Left colon (tissue), 2 donors: ENCODE data around the gene TRMT2B. TPM values are rescaled to one million over a fixed set of nuclear protein-coding genes. Genes with fewer than 3 reads are reported as not detected.
"Not testable (repeated sequence)": the region's sequence is repeated elsewhere in the genome, so short reads cannot be mapped to it uniquely, and the experiment has no call there.

ENCODE experiments used
- ATAC-seq: fragments of 200-7000 bp; cut with Tn5 transposase; one replicate; pipeline ENCODE4 v1.9.1; 2020; ENCODE audit warnings: mild to moderate bottlenecking, moderate library complexity
- DNase-seq, 2 donors: peaks; one replicate each; pipeline ENCODE4 v3.0.0-alpha.2; 2020
- intact Hi-C, 2 donors: fragments of 100-400 bp; cut with DNase I in 1 of 2; cut with micrococcal nuclease in 1 of 2; formaldehyde crosslinking; loops; one replicate each; pipeline versions ENCODE4 v1.11.2 to v1.14.0; 2022; cut with DNase I, micrococcal nuclease
- long read RNA-seq: library from polyadenylated mRNA; unstranded; transcript quantifications from one replicate; pipeline ENCODE4 v2.0.0, GENCODE V29; 2021
- total RNA-seq, 2 donors: library from RNA; stranded (reverse); fragmentation: NEBNext Ultra II Directional; extraction: Animal tissue kit (Norgen Biotek cat#: 25700); gene quantifications; one replicate each; pipeline ENCODE4 v1.2.1, GENCODE V29; 2021
- donor health status: DM: no; HTN: no; CAD: no.
- donor health status: DM: yes; HTN: yes; CAD: no.

Gene TRMT2B, protein sequence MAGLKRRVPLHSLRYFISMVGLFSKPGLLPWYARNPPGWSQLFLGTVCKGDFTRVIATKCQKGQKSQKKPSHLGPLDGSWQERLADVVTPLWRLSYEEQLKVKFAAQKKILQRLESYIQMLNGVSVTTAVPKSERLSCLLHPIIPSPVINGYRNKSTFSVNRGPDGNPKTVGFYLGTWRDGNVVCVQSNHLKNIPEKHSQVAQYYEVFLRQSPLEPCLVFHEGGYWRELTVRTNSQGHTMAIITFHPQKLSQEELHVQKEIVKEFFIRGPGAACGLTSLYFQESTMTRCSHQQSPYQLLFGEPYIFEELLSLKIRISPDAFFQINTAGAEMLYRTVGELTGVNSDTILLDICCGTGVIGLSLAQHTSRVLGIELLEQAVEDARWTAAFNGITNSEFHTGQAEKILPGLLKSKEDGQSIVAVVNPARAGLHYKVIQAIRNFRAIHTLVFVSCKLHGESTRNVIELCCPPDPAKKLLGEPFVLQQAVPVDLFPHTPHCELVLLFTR
- total RNA-seq, result 10 to 100 TPM; 22.8 to 29.9 TPM
- long read RNA-seq, partial matches to known transcripts, result 3 of 13 reads
- long read RNA-seq, other reads (novel, unspliced or antisense), result 10 of 13 reads

DNA sequence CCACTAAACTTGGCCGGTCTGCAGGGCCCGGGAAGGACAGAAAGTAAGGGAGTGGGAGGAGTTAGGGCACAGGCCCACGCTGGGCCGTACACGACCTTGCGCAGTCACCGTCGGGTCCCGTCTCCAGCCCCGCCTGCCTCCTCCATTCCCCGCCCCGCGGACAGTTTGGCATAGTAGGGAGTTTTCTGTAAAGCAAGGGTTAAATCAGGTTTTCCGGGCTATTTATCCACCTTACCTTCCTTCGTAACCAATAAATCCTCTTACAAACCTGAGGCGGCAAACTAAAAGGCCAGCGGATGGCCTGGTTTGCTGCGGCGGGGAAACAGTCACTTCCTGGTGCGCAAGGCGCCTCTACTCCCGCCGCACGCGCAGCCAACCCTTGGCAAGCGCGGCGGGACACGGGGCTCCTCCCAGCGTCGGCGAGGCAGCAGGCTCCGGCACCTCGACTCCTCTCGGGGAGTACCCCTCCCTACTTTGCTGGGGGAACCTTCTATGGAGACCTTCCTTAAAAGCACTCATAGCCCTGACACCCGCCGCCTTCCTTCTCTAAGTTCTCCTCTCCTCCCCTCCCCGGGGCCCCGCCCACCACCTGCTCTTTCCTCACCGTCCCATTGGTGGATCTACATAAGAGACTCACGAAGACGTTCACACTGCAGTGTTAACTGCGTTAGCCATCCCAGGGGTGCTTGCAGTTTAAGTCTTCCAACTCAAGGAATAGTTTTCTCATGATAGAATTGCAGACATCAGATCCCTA lies at the start of gene TRMT2B:
TSS of gene TRMT2B (minus strand) at position 563 of the 754 bp plus-strand sequence. CDS start 9,822 bp downstream, outside the sequence.
- intact Hi-C loops, result no loop called here
- ATAC-seq, result peak; percentile 94
- DNase-seq, result peak; percentile 88 to 89

DNA sequence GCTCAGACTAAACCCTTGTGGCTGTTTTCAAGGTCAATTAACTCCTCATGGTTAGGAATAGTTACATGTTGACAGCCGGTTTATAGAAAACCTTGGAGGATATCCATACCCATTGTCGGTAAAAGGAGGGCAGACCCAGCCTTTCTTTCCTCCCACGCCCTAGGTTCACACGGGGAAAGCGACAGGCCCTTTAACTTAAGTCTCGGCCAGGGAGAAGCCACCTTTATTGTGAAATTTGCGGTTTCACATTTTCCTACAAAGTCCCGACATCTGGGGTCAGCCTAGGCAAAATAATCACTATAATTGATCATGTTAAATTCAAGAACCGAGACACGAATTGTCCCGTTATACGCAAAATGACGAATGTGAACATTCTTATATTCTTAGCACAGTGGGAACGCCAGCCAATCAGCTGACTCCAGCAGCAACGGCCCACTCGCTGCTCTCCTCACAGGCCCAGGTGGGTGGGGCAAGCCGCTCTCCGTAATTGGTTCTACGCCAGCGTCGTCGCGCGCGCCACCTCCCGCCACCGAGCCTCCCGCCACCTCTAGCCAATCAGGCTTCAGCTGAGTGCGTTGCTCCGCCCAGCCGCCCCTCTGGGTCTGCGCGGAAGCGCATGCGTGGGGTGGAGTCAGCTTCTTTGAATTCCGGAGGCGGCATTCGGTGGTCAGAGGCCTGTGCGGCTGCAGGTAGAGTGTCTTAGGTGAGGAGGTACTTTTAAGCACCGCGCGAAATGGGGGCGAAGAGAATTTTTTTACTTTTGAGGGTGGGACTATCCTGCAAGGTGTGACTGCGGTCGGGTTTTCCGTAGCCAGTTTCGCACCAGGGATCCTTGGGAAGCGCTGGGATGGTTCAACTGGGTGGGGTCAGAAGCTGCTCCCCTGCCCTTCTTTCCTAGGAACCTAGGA lies 45.9 kb upstream of the TRMT2B start, which contains the start of gene CENPI:
TSS of gene CENPI (plus strand) at position 659 of the 908 bp plus-strand sequence. CDS start 2,867 bp downstream, outside the sequence.
- ATAC-seq (peak; percentile 99), DNase-seq (peak; percentile 92 to 93)
- intact Hi-C loops, result no loop called here

DNA sequence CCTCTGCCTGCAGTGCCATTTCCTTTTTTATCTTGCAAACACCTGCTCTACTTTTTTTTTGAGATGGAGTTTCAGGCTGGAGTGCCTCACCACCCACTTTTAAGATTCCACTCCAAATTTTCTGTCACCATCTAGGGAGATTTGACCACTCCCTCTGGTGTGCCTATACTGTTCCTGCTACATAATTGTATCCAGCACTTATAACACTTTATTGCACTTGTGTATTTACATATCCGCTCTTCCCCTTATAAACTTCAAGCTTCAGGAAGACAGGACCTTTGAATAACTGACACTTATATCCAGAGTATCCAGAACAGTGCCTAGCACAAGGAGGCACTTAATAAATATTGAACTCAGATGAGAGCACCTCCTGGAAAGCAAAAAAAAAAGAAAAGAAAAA lies 39.9 kb upstream of the TRMT2B start:
- DNase-seq, result no peak
- ATAC-seq, result peak; percentile 91
- intact Hi-C loops, result no loop called here

DNA sequence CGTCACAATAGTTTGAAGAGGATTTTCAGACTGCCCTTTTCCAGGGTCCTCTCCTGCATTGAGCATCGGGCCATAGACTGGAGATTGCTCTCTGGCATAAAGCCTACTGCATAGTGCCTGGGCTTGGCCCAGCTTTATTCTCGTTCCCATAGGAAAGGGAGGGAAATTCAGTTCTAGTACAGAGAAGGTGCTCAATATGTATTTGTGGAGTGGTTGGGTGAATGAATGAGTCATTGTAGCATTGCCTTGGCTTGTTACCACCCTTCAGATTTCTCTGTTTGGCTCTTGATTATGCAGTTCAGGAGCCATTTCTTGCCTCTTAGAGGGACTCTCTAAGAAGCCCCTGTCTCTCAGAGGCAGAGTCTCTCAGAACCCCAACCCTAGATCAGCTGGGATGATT lies 29.3 kb upstream of the TRMT2B start:
- ATAC-seq (no peak), DNase-seq (no peak)
- intact Hi-C loops, result no loop called here

DNA sequence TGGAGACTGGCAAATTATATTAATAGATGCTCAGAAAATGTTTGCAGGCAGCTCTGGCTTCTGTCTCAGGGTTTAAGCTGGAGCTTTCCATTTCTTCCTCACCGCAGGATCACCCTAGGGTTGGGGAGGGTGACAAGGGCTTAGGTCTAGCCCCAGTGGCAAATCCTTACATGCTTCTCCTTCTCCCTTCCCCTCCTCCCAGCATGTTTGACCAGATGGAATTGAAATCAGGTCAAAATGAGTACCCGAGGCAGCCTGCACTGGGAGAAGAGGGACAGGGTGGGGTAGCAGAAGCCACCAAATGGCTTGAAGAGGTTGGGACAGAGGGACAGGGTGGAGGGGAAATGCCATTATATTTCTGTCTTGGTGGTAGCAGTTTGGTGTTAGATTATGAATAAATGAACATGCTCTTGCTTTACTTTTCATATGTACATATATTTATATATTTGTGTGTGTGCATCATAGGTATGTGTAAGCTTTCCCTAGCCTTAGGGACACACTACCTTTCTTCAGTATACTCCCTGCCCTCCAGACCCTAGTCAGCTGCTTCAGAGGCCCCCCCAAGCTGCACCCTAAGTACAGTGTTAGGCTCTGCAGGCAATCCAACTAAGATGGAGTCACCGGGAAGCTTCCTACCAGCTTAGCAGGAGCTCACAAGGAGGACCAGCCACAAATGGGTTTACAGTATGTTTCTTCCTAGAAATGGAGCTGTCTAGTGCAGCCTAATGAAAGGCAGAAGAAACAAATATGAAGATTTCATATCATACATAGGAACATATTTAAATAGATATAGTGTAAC lies 28.6 kb upstream of the TRMT2B start:
- intact Hi-C loops, result no loop called here
- ATAC-seq, result no peak
- no peak for DNase-seq

DNA sequence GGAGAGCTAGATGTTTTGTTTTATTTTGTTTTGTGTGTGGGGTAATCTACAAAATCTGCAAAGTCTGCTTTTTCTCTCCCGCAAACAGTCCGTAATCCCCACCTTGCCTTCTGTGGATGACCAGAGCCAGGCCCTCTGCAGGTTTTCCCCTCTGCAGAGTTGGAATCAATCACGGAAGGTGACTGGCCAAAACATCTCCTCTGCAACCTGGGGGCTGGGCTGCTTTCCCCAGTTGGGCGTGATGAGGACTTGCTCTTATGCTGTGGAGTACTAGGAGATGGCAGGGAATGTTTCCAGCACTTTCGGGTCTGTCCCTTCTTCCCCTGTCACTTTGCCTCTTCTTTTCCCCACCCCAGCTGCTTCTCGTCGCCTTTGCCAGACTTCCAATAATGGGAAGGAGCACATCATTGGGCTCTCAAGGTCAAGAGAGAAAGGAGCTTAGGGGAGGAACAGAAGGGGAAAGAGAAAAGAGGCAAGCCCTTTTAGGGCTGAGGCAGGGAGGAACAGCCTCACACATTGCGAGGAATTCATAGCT lies 27.9 kb upstream of the TRMT2B start:
- DNase-seq, result no peak
- no peak for ATAC-seq
- intact Hi-C loops, result no loop called here

DNA sequence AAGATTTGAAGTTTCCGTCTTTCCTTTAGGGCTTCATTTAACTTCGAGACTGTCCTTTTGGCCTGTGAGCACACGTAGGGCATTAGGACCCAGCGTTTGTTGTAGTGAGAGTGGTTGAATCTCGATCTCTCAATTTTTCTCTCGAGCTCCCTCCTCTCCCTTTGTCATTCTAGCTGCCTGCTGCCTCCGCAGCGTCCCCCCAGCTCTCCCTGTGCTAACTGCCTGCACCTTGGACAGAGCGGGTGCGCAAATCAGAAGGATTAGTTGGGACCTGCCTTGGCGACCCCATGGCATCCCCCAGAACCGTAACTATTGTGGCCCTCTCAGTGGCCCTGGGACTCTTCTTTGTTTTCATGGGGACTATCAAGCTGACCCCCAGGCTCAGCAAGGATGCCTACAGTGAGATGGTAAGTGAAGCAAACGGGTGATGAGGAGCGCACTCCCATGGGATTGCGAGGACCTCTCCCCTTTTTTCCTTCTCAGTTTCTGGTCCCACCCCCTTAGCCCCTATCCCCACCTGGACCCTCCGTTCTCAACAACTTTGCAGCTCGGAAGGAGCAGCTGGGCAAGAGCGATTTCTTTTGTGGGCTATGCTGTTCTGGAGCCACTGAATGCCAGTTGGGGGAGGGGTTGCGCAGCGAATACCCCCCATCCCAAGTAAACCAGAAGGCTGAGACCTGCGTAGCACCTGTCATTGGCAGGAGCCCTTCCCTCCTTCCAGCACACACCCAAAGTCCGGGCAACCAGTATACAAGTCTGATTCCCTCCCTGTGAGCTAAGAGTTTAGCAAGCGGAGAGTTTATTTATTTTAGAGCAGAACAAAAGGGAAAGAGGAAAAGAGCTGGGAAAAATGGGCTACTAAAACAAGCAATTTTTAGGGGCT lies 27.0 kb upstream of the TRMT2B start, which contains the start of gene TMEM35A:
TSS of gene TMEM35A (plus strand) at position 164 of the 883 bp plus-strand sequence. CDS start at position 288, 124 bp downstream.
- ATAC-seq, result peak; percentile 84
- DNase-seq, result peak in 1 of 2 donors; percentile 14
- intact Hi-C loops, result no loop called here

DNA sequence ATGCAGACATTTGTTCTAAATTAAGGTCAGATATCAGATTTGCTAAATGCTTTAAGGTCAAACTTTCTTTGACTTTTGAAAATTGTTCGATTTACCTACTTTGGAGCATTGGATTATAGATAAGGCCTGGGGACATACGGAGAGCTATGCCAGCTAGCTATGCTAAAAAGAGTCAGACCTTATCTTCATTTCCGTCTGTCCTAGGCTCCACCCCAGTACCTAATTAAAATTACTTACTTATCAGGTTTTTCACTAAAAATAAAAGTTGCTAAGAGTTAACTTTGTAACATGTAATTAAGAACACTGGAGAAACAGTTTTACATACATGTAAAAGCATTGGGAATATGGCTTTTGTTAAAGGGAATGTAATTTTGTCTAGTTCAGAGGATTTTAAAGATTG lies 19.7 kb upstream of the TRMT2B start:
- DNase-seq (no peak), ATAC-seq (no peak)
- intact Hi-C loops, result no loop called here

DNA sequence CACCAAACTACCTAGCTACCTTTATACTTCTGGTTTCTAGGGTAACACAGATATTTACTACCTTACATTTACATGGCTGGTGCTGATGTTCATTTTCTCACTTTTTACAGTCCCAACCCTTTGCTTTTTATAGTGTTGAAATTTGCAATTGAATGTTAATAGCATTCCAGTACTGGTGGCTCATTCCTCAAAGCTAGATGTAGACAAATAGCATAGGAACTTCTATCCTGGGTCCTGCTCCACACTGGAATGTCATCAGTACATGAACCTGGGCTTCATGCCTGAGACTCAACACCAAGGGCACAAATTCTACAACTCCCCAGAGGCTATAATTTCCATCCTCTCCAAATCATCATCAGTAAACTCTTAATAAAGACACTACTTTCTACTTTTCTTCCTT lies 10.3 kb upstream of the TRMT2B start:
- ATAC-seq (no peak), DNase-seq (no peak)
- intact Hi-C loops, result no loop called here

DNA sequence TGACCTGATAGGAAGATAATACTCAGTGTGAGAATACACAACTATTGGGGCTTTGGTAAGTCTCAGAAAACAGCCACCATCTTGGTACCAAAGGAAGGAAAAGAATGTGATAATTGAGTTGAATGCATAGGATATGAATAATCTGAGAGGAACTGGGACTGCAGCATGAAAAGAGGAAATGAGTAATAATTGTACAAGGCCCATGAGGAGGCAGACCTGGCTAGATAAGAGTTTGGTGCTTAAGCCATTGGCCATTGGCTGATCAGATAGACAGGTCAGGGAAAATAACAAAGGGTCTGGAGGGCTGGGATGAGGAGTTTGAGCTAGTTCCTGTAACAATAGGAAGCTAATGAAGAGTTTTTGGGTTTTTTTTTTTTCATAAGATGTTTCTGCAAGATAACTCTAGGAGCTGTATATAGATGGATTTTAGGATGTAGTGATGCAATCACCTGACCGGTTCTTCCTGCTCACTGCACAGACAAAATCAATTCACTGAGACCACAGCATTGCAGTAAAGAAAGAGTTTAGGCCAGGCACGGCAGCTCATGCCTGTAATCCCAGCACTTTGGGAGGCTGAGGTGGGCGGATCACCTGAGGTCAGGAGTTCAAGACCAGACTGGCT lies 5.3 kb upstream of the TRMT2B start:
- ATAC-seq, result no peak

DNA sequence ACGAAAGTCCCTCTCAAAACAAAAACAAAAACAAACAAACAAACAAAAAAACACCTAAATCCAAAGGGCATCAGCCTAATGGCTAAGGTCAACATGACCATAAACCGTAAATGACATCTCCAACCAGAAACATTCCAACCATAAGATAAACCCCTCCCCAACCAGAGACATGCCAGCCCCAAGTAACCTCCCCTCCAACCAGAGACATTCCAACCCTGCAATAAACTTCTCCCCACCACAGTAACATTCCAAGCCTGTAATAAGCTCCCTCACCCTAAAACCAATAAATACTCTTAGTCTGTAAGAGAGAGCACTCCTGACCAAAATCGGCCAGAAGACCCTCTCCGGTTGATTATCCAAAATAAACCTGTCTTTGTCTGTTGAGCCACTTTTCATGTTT lies 4.6 kb upstream of the TRMT2B start:
- intact Hi-C loops, ATAC-seq, DNase-seq: not testable (repeated sequence)

More for the DNA sequence above, 5.3 kb upstream of the TRMT2B start:
- intact Hi-C loops, result no loop called here
- DNase-seq, result no peak

DNA sequence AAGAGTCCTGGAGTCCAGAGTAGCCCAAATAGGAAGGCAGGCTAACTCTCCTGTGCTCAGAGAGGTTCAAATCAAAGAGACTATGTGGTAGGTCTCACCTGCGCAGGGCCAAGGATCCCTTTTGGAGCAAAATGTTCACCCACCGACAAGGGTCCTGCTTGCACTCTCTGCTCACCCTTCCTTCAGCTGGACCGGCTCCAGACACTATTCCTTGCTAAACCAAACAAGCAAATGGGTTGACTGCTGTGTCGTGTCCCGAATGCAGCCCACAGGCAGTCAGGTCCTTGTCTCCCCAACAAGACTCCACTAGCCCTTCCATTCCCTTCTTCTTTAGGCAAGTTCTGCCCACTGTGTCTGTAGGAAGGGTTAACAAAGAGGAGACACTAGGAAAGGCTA lies 760 bp downstream of the TRMT2B start:
- DNase-seq (peak in 1 of 2 donors; percentile 14), ATAC-seq (peak; percentile 31)
- intact Hi-C loops, result no loop called here

DNA sequence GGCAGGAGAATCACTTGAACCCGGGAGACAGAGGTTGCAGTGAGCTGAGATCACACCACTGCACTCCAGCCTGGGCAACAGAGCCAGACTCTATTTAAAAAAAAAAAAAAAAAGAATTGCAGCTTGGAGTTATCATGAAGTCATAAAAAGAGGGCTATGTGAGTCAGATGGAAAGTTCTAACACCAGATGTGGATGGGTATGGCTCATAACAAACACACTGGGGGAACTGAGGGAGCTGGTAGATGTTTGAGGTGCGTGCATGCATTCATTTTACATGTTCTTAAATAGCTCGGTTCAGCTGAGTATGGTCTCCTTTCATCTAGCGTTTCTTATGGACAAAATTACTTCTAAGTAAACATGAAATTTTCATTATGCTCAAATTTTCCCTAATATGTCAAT lies 11.7 kb downstream of the TRMT2B start:
- DNase-seq (no peak), ATAC-seq (no peak)
- intact Hi-C loops, result no loop called here

DNA sequence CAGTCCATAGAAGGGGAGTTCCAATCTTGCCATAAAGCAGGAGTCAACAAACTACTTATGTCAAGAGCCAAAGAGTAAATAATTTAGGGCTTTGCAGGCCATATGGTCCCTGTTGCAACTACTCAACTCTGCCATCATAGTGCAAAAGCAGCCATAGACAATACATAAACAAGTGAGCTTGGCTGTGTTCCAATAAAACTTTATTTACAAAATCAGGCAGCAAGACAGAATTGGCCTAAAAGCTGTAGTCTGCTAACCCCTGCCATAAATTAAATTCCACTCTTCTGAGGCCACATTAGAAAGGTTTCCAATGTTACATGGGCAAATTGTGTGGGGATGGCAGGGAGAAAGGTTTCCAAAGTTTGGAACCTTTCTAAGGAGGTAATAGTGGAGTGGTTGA lies 14.7 kb downstream of the TRMT2B start:
- ATAC-seq (no peak), DNase-seq (no peak)
- intact Hi-C loops, result no loop called here

DNA sequence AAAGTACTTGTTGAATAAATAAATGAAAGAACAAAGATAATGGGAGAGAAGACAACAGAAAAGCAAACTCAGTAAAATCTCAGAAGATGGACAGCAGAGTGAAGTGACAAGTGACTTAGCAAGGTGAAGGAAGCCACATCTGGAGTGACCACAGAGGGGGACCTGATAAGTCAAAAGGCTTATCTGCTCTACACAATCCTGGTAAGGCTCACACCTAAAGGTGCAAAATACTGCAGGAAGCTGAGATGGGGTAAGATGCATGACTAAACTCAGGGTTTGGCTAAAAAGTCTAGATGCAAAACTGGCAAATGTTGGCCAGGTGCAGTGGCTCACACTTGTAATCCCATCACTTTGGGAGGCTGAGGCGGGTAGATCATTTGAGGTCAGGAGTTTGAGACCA lies 22.2 kb downstream of the TRMT2B start:
- DNase-seq (no peak), ATAC-seq (no peak)
- intact Hi-C loops, result no loop called here

DNA sequence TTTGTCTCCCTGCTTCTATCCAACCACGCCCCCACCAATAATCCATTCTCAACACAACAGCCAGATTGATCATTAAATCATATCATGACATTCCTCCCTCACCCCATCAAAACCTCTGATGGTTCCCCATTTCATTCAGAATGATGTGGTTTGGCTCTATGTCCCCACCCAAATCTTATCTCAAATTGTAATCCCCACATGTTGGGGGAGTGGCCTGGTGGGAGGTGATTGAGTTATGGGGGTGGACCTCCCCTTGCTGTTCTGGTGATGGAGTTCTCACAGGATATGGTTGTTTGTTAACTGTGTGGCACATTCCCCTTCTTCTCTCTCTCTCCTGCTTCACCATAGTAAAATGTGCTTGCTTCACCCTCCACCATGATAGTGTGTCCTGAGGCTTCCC lies 23.3 kb downstream of the TRMT2B start:
- ATAC-seq, result no peak
- no peak for DNase-seq
- intact Hi-C loops, result no loop called here
